Muscle of leg (tissue), 11 donors: ENCODE results near the gene MVB12A. TPM values are rescaled to one million over a fixed set of nuclear protein-coding genes. Genes with fewer than 3 reads are reported as not detected.

Source experiments
- DNase-seq: peaks from one replicate; pipeline ENCODE4 v3.0.0; 2013
- H3K27ac ChIP-seq: one replicate; pipeline ENCODE4 v1.5.1; 2013; ENCODE audit warnings: mild to moderate bottlenecking, low read length, control low read depth
- H3K27me3 ChIP-seq: one replicate; pipeline ENCODE4 v1.6.1; 2013; ENCODE audit warnings: low read length; ENCODE audit not compliant: control insufficient read depth, insufficient read depth
- H3K36me3 ChIP-seq: one replicate; pipeline ENCODE4 v1.6.1; 2013; ENCODE audit warnings: low read length; ENCODE audit not compliant: control insufficient read depth, insufficient read depth
- H3K4me1 ChIP-seq: one replicate; pipeline ENCODE4 v1.6.1; 2013; ENCODE audit warnings: low read length; ENCODE audit not compliant: control insufficient read depth, insufficient read depth
- H3K4me3 ChIP-seq: one replicate; pipeline ENCODE4 v1.5.1; 2013; ENCODE audit warnings: low read length, control low read depth
- H3K9me3 ChIP-seq: replicated peaks from 2 replicates; pipeline ENCODE4 v1.6.1; 2013; ENCODE audit warnings: low read depth, low read length; ENCODE audit not compliant: control insufficient read depth
- WGBS: methylation state at CpG from one replicate; pipeline ENCODE4 v1.1.5; 2013; ENCODE audit warnings: missing lambda C conversion rate; ENCODE audit not compliant: insufficient coverage; 5-methylcytosine and 5-hydroxymethylcytosine counted together
- polyA plus RNA-seq, 8 donors: library from polyadenylated mRNA; unstranded; fragments of 120-200 nt; gene quantifications; one replicate each; pipeline versions ENCODE4 v1.2.1 to v1.2.3, GENCODE V29; 2013; ENCODE audit warnings: inconsistent platforms in 1 of 8, low replicate concordance in 1 of 8; ENCODE audit not compliant: insufficient read length in 8 of 8, insufficient read depth in 1 of 8
- total RNA-seq: library from RNA; stranded (reverse); fragments of 120-200 nt; gene quantifications from one replicate; pipeline ENCODE4 v1.2.4, GENCODE V29; 2013

MVB12A gene
- total and polyA plus RNA-seq, 9 donors, result 29.5 to 44.3 (median 32.9) TPM

- H3K4me1 ChIP-seq, result peaks cover 39% of the 10 kb centered on the region
- 52% methylated on average over 6 of the region's 12 CpGs for WGBS
- H3K27ac ChIP-seq, result peak overlapping the region; percentile 42
- H3K9me3 ChIP-seq, result no peaks in the 10 kb centered on the region
- no peak for DNase-seq
- H3K4me3 ChIP-seq, result peak overlapping the region; percentile 76
- H3K36me3 ChIP-seq, result peaks cover 3% of the 10 kb centered on the region
- H3K27me3 ChIP-seq, result no peaks in the 10 kb centered on the region
Measured at GRCh38 chr19:17471410-17472125, 51.7 kb downstream of the MVB12A start.

GRCh38 chr19:17473041-17473440 lies 53.2 kb downstream of the MVB12A start:
- WGBS, result 95% methylated on average over 6 of the region's 9 CpGs

More at GRCh38 chr19:17473041-17473440, 53.2 kb downstream of the MVB12A start:
- Histone ChIP-seq H3K4me1 (peaks cover 38% of the 10 kb centered on the region), H3K4me3 (no peak overlapping the region), H3K27me3 (no peaks in the 10 kb centered on the region), H3K27ac (no peak overlapping the region), H3K36me3 (peaks cover 3% of the 10 kb centered on the region), H3K9me3 (no peaks in the 10 kb centered on the region)
- DNase-seq, result no peak

Other genes with a start within 250 kb of the MVB12A start
- gene USE1, start 204.7 kb upstream of the MVB12A start, total RNA-seq, result 21.0 TPM
- 10 to 100 TPM; 25.1 to 36.0 (median 29.3) TPM for gene USE1, start 204.7 kb upstream of the MVB12A start, polyA plus RNA-seq
- gene OCEL1, start 193.8 kb upstream of the MVB12A start, total RNA-seq, result 3.1 TPM
- 10 to 100 TPM in 1 of 8 donors, 1 to 10 TPM in 7; 6.7 to 14.2 (median 9.4) TPM for gene OCEL1, start 193.8 kb upstream of the MVB12A start, polyA plus RNA-seq
- gene NR2F6, start 174.1 kb upstream of the MVB12A start, total RNA-seq, result 32.4 TPM
- 10 to 100 TPM; 26.5 to 37.9 (median 30.8) TPM for gene NR2F6, start 174.1 kb upstream of the MVB12A start, polyA plus RNA-seq
- gene USHBP1, start 155.3 kb upstream of the MVB12A start, total RNA-seq, result 5.2 TPM
- gene USHBP1, start 155.3 kb upstream of the MVB12A start, polyA plus RNA-seq, result 1 to 10 TPM; 5.4 to 8.8 (median 6.5) TPM
- gene BABAM1, start 152.6 kb upstream of the MVB12A start, total RNA-seq, result 85.8 TPM
- 10 to 100 TPM; 81.3 to 97.9 (median 92.8) TPM for gene BABAM1, start 152.6 kb upstream of the MVB12A start, polyA plus RNA-seq
- 0.44 TPM for gene ANKLE1, start 138.1 kb upstream of the MVB12A start, total RNA-seq
- gene ANKLE1, start 138.1 kb upstream of the MVB12A start, polyA plus RNA-seq, result 1 to 10 TPM in 5 of 8 donors, under 1 TPM in 3; 0.70 to 1.5 (median 1.2) TPM
- gene ABHD8, start 116.6 kb upstream of the MVB12A start, total RNA-seq, result 6.1 TPM
- 10 to 100 TPM in 1 of 8 donors, 1 to 10 TPM in 7; 7.5 to 10.1 (median 8.4) TPM for gene ABHD8, start 116.6 kb upstream of the MVB12A start, polyA plus RNA-seq
- 28.3 TPM for gene MRPL34, start 114.2 kb upstream of the MVB12A start, total RNA-seq
- 10 to 100 TPM; 25.0 to 43.0 (median 36.4) TPM for gene MRPL34, start 114.2 kb upstream of the MVB12A start, polyA plus RNA-seq
- gene DDA1, start 110.5 kb upstream of the MVB12A start, total RNA-seq, result 18.6 TPM
- 10 to 100 TPM; 32.5 to 42.2 (median 36.8) TPM for gene DDA1, start 110.5 kb upstream of the MVB12A start, polyA plus RNA-seq
- gene ANO8, start 85.2 kb upstream of the MVB12A start, total RNA-seq, result 3.9 TPM
- gene ANO8, start 85.2 kb upstream of the MVB12A start, polyA plus RNA-seq, result 1 to 10 TPM; 4.3 to 8.3 (median 6.9) TPM
- gene GTPBP3, start 82.5 kb upstream of the MVB12A start, total RNA-seq, result 7.6 TPM
- gene GTPBP3, start 82.5 kb upstream of the MVB12A start, polyA plus RNA-seq, result 10 to 100 TPM in 5 of 8 donors, 1 to 10 TPM in 3; 9.2 to 16.3 (median 13.2) TPM
- gene PLVAP, start 42.7 kb upstream of the MVB12A start, total RNA-seq, result 23.1 TPM
- 10 to 100 TPM; 43.2 to 70.0 (median 62.8) TPM for gene PLVAP, start 42.7 kb upstream of the MVB12A start, polyA plus RNA-seq
- not detected for gene CCDC194, start 25.9 kb upstream of the MVB12A start, total RNA-seq
- not detected for gene CCDC194, start 25.9 kb upstream of the MVB12A start, polyA plus RNA-seq
- gene BST2, start 14.4 kb upstream of the MVB12A start, total RNA-seq, result 4.7 TPM
- 1 to 10 TPM; 5.9 to 9.3 (median 6.3) TPM for gene BST2, start 14.4 kb upstream of the MVB12A start, polyA plus RNA-seq
- 1.0 TPM for gene TMEM221, start 28.6 kb downstream of the MVB12A start, total RNA-seq
- 1 to 10 TPM; 1.0 to 1.8 (median 1.2) TPM for gene TMEM221, start 28.6 kb downstream of the MVB12A start, polyA plus RNA-seq
- gene NXNL1, start 40.9 kb downstream of the MVB12A start, total RNA-seq, result not detected
- not detected for gene NXNL1, start 40.9 kb downstream of the MVB12A start, polyA plus RNA-seq
- 11.6 TPM for gene SLC27A1, start 50.5 kb downstream of the MVB12A start, total RNA-seq
- 10 to 100 TPM; 11.8 to 20.7 (median 16.9) TPM for gene SLC27A1, start 50.5 kb downstream of the MVB12A start, polyA plus RNA-seq
- 46.5 TPM for gene PGLS, start 91.6 kb downstream of the MVB12A start, total RNA-seq
- 10 to 100 TPM; 46.9 to 70.5 (median 54.0) TPM for gene PGLS, start 91.6 kb downstream of the MVB12A start, polyA plus RNA-seq
- gene COLGALT1, start 135.6 kb downstream of the MVB12A start, total RNA-seq, result 42.1 TPM
- 10 to 100 TPM; 68.3 to 97.0 (median 77.4) TPM for gene COLGALT1, start 135.6 kb downstream of the MVB12A start, polyA plus RNA-seq